ENCODE data around the gene CLUH.

Gene CLUH

DNA sequence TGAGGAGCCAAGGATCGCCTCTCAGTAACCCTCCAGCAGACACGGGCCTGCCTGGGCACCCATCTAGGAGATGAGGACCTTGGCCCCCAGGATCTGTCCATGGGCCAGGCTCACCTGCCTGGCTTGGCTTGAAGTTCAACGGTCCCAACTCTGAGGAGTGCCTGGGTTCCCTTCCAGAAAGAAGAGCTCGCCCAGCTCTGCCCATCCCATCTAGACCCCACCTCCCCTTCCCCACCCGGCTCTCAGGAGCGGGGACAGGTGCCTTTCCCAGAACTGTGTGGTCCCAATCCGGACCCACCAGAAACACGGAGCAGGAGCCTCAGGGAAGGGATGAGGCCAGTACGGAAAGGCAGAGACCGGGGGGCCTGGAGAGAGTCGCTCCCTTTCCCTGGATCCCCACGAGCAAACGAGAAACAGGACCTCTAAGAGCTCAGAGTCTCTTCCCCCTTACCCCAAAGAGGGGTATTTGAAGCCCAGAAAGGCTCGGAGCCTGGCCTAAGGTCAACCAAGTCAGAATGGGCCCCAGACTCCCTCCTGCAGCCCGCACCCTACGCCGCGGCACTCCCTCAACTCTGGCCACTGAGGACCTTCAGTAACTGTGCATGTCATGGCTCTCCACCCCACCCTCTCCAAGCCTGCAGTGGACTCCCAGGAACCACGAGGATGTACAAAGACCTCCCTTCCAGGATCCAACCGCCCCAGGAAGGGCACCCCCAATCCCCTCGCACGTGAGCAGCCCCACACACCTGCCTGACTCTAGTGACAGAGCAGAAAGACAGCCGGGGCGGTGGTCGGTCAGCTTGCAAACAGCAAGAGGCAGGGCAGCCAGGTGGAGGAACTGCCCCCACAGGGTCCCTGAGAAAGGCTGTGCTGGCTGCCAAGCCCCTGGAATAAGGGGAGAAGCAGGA lies 5.4 kb downstream of the CLUH start:
- no peak for DNase-seq (ENCODE audit: low read depth)
- no peak overlapping the region for H3K4me3 ChIP-seq (ENCODE audit: low read depth, low read length)
- TF ChIP-seq, protein P1, sequence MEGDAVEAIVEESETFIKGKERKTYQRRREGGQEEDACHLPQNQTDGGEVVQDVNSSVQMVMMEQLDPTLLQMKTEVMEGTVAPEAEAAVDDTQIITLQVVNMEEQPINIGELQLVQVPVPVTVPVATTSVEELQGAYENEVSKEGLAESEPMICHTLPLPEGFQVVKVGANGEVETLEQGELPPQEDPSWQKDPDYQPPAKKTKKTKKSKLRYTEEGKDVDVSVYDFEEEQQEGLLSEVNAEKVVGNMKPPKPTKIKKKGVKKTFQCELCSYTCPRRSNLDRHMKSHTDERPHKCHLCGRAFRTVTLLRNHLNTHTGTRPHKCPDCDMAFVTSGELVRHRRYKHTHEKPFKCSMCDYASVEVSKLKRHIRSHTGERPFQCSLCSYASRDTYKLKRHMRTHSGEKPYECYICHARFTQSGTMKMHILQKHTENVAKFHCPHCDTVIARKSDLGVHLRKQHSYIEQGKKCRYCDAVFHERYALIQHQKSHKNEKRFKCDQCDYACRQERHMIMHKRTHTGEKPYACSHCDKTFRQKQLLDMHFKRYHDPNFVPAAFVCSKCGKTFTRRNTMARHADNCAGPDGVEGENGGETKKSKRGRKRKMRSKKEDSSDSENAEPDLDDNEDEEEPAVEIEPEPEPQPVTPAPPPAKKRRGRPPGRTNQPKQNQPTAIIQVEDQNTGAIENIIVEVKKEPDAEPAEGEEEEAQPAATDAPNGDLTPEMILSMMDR (IDR thresholded peaks at IDR 0.05; ENCODE audit: control insufficient read depth, extremely low read depth, insufficient read depth) = no peak

DNA sequence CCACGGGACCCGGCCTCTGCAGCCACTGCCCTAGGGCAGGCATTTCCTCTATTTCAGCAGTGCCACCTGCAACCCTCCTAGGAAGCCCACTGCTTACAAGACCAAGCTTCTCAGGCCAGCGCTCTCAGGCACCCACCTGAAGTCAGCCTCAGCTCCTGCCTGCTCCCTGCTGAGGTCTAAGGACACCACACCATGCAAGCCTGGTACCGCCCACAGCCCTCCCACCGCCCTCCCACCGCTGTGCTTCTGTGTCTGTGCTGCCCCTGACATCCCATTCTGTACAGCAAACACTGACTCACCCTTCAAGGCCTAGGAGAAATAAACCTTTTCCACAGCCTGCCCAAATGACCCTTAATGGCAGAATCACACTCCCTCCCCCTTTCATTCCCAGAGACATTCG lies 6.3 kb downstream of the CLUH start:
- TF ChIP-seq, protein P1 (IDR thresholded peaks at IDR 0.05; ENCODE audit: control insufficient read depth, extremely low read depth, insufficient read depth) = no peak
- DNase-seq (ENCODE audit: low read depth) = no peak
- H3K4me3 ChIP-seq (ENCODE audit: low read depth, low read length) = no peak overlapping the region

DNA sequence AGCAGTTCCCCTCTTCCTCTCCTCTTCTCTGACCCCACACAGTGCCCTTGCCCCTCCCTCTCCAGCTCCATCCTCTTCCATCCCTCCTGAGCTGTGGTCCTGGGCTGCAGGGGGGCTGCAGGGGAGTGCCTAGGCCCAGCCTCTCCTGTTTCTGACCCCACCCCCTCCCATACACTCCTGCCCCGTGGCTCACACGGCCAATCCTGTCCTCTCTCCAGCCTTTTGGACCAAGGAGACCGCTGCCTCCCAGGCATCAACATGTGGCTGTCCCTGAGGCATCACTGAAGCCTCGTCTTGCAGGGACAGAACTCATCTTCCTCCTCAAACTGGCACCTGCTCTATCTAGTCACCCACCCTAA lies 6.7 kb downstream of the CLUH start:
- TF ChIP-seq, protein P1 (IDR thresholded peaks at IDR 0.05; ENCODE audit: control insufficient read depth, extremely low read depth, insufficient read depth) = no peak
- no peak overlapping the region for H3K4me3 ChIP-seq (ENCODE audit: low read depth, low read length)
- DNase-seq (ENCODE audit: low read depth) = no peak

DNA sequence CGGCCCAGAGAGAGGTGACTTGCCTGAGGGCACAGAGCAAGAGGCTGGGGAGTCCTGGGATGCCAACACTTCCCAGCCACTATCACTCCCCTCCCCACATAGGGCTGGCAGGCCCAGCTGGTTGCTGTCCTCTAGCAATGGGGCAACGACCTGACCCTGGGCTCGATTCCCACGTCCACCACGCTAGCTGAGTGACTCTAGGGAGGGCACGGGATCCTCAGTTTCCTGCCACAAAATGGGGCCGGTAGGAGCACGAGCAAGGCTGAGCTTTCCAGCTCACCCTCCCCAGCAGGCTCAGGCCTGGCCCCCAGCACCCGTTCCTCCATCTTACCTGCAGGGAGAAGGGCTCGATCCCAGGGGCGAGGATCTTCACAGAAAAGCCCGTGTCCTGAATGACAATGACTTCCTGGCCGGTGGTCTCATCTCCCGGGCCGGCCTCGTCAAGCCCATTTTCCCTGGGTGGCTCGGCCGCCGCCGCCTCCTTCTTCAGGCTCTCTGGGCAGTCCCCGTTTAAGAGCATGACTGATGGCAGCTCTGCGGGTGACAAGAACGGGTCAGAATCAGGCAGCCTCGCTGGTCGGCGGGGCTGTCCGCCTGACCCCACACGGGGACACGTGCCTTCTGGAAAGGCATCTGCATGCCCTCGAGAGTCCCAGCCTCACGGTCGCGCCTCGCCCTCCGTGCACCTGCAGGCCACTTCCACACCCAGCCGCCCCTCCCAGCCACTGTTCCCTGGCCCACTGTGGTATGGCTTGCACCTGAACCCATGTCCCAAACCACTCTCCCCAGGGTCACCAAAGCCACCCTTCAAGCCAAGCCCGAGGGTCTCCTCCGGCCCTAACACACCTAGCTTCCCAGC lies 7.3 kb downstream of the CLUH start:
- DNase-seq (ENCODE audit: low read depth) = no peak
- H3K4me3 ChIP-seq (ENCODE audit: low read depth, low read length) = no peak overlapping the region
- TF ChIP-seq, protein P1 (IDR thresholded peaks at IDR 0.05; ENCODE audit: control insufficient read depth, extremely low read depth, insufficient read depth) = no peak

DNA sequence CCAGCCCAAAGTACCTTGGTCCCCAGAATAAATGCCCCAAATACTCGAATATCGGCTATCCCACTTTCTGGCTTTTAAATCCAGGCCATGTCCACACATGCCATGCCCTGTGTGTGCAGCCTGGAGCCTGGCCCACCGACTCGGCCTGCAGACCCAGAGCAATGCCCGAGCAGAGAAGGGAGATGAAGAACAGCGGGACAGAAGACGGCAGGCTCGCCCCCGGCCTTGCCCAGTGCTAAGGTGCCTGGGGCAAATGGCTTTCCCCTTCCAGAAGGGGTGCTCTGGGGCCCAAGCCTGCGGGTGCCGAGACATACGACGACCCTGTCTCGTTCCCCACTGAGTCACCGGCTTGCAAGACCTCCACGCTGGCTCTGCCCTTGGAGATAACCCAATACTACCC lies 8.0 kb downstream of the CLUH start:
- DNase-seq (ENCODE audit: low read depth) = no peak
- TF ChIP-seq, protein P1 (IDR thresholded peaks at IDR 0.05; ENCODE audit: control insufficient read depth, extremely low read depth, insufficient read depth) = no peak
- no peak overlapping the region for H3K4me3 ChIP-seq (ENCODE audit: low read depth, low read length)

DNA sequence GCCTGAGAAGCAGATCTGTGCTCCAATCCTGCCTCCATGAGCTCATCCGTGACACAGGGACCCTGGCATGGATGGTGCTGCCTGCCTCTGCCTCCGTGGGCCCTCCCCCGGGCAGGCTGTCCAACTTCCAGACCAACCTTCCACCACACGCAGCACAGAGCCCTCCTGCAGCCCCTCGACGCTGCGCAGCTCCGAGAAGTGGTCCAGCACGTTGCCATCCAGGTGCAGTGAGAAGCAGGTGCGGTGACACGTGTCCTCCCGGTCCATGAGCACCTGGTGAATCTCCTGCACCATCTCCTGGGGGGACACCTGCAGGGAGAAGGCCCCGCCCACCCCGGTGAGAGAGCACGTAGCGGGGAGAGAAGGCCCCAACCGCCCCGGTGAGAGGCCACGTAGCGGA lies 8.4 kb downstream of the CLUH start:
- DNase-seq (ENCODE audit: low read depth) = no peak
- no peak overlapping the region for H3K4me3 ChIP-seq (ENCODE audit: low read depth, low read length)
- TF ChIP-seq, protein P1 (IDR thresholded peaks at IDR 0.05; ENCODE audit: control insufficient read depth, extremely low read depth, insufficient read depth) = no peak
